ENCODE data around the gene SERPINA3.

SERPINA3 gene

GRCh38 chr14:94592457-94592856 lies 19.7 kb upstream of the SERPINA3 start:
- Histone ChIP-seq H3K4me2 (ENCODE audit: low read length, poor library complexity, severe bottlenecking) (no peak overlapping the region), H3K79me1 (replicated peaks; ENCODE audit: low read length, poor library complexity, severe bottlenecking) (no peaks in the 10 kb centered on the region), H3K9me3 (ENCODE audit: control insufficient read depth, low read length) (no peaks in the 10 kb centered on the region), H3K27me3 (ENCODE audit: control insufficient read depth in 1 of 2, insufficient read depth in 1 of 2, low read length in 2 of 2) (peaks cover 6 to 19% of the 10 kb centered on the region in 2 experiments), H3K4me3 (ENCODE audit: insufficient read depth in 1 of 2, low read depth in 1 of 2, low read length in 2 of 2) (no peak overlapping the region), H3K14ac (ENCODE audit: low read length in 2 of 2) (no peak overlapping the region), H2BK12ac (ENCODE audit: low read length in 2 of 2) (no peak overlapping the region), H3K4me1 (ENCODE audit: control insufficient read depth, insufficient read depth, low read depth, low read length) (no peaks in the 10 kb centered on the region), H3K23ac (ENCODE audit: low read length in 2 of 2) (no peak overlapping the region), H4K91ac (ENCODE audit: low read length) (no peak overlapping the region), H3K18ac (ENCODE audit: low read depth in 1 of 2, low read length in 2 of 2) (no peak overlapping the region), H2AK5ac (ENCODE audit: low read length, severe bottlenecking) (no peak overlapping the region), H3K27ac (ENCODE audit: low read length, poor library complexity, severe bottlenecking) (no peak overlapping the region), H3K9ac (ENCODE audit: low read length) (no peak overlapping the region), H3K36me3 (ENCODE audit: control insufficient read depth in 1 of 2, insufficient read depth in 2 of 2, low read depth in 1 of 2, low read length in 2 of 2) (no peaks in the 10 kb centered on the region), H3K4ac (ENCODE audit: low read depth in 1 of 2, low read length in 2 of 2) (no peak overlapping the region), H2BK15ac (ENCODE audit: low read depth, poor library complexity, severe bottlenecking) (no peak overlapping the region), H2BK5ac (ENCODE audit: low read depth, low read length, poor library complexity, severe bottlenecking) (no peak overlapping the region), H2AFZ (ENCODE audit: low read depth, low read length) (no peak overlapping the region), H2BK120ac (ENCODE audit: low read depth, low read length) (no peak overlapping the region), H4K8ac (ENCODE audit: low read length) (no peak overlapping the region)
- DNase-seq: no peak

- H3K9me3 ChIP-seq (ENCODE audit: control insufficient read depth, low read length): no peaks in the 10 kb centered on the region
- no peak for DNase-seq
- H3K18ac ChIP-seq (ENCODE audit: low read depth in 1 of 2, low read length in 2 of 2): no peak overlapping the region
- H4K8ac ChIP-seq (ENCODE audit: low read length): no peak overlapping the region
- no peak overlapping the region for H2BK5ac ChIP-seq (ENCODE audit: low read depth, low read length, poor library complexity, severe bottlenecking)
- H3K36me3 ChIP-seq (ENCODE audit: control insufficient read depth in 1 of 2, insufficient read depth in 2 of 2, low read depth in 1 of 2, low read length in 2 of 2): no peaks in the 10 kb centered on the region
- no peak overlapping the region for H3K9ac ChIP-seq (ENCODE audit: low read length)
- H3K27me3 ChIP-seq (ENCODE audit: control insufficient read depth in 1 of 2, insufficient read depth in 1 of 2, low read length in 2 of 2): peaks cover 0 to 10% of the 10 kb centered on the region in 2 experiments
- no peak overlapping the region for H2BK15ac ChIP-seq (ENCODE audit: low read depth, poor library complexity, severe bottlenecking)
- H2BK12ac ChIP-seq (ENCODE audit: low read length in 2 of 2): no peak overlapping the region
- H3K23ac ChIP-seq (ENCODE audit: low read length in 2 of 2): no peak overlapping the region
- WGBS: 87% methylated on average over 2 of the region's 3 CpGs
- H2AFZ ChIP-seq (ENCODE audit: low read depth, low read length): no peak overlapping the region
- H3K79me1 ChIP-seq (replicated peaks; ENCODE audit: low read length, poor library complexity, severe bottlenecking): no peaks in the 10 kb centered on the region
- H2AK5ac ChIP-seq (ENCODE audit: low read length, severe bottlenecking): no peak overlapping the region
- no peak overlapping the region for H3K4me2 ChIP-seq (ENCODE audit: low read length, poor library complexity, severe bottlenecking)
- peaks cover 3% of the 10 kb centered on the region for H3K4me1 ChIP-seq (ENCODE audit: control insufficient read depth, insufficient read depth, low read depth, low read length)
- H2BK120ac ChIP-seq (ENCODE audit: low read depth, low read length): no peak overlapping the region
- H4K91ac ChIP-seq (ENCODE audit: low read length): no peak overlapping the region
- no peak overlapping the region for H3K14ac ChIP-seq (ENCODE audit: low read length in 2 of 2)
- no peak overlapping the region for H3K27ac ChIP-seq (ENCODE audit: low read length, poor library complexity, severe bottlenecking)
- no peak overlapping the region for H3K4me3 ChIP-seq (ENCODE audit: insufficient read depth in 1 of 2, low read depth in 1 of 2, low read length in 2 of 2)
- H3K4ac ChIP-seq (ENCODE audit: low read depth in 1 of 2, low read length in 2 of 2): no peak overlapping the region
Measured at GRCh38 chr14:94593376-94593748, 18.8 kb upstream of the SERPINA3 start.

- Histone ChIP-seq H3K14ac (ENCODE audit: low read length in 2 of 2) (no peak overlapping the region), H3K4me3 (ENCODE audit: insufficient read depth in 1 of 2, low read depth in 1 of 2, low read length in 2 of 2) (no peak overlapping the region), H3K27me3 (ENCODE audit: control insufficient read depth in 1 of 2, insufficient read depth in 1 of 2, low read length in 2 of 2) (peaks cover 0 to 7% of the 10 kb centered on the region in 2 experiments), H2AK5ac (ENCODE audit: low read length, severe bottlenecking) (no peak overlapping the region), H2AFZ (ENCODE audit: low read depth, low read length) (no peak overlapping the region), H3K4ac (ENCODE audit: low read depth in 1 of 2, low read length in 2 of 2) (no peak overlapping the region), H3K36me3 (ENCODE audit: control insufficient read depth in 1 of 2, insufficient read depth in 2 of 2, low read depth in 1 of 2, low read length in 2 of 2) (no peaks in the 10 kb centered on the region), H2BK120ac (ENCODE audit: low read depth, low read length) (no peak overlapping the region), H3K9ac (ENCODE audit: low read length) (no peak overlapping the region), H2BK15ac (ENCODE audit: low read depth, poor library complexity, severe bottlenecking) (no peak overlapping the region), H3K79me1 (replicated peaks; ENCODE audit: low read length, poor library complexity, severe bottlenecking) (no peaks in the 10 kb centered on the region), H2BK5ac (ENCODE audit: low read depth, low read length, poor library complexity, severe bottlenecking) (no peak overlapping the region), H3K4me2 (ENCODE audit: low read length, poor library complexity, severe bottlenecking) (no peak overlapping the region), H3K18ac (ENCODE audit: low read depth in 1 of 2, low read length in 2 of 2) (no peak overlapping the region), H4K91ac (ENCODE audit: low read length) (no peak overlapping the region), H4K8ac (ENCODE audit: low read length) (no peak overlapping the region), H3K27ac (ENCODE audit: low read length, poor library complexity, severe bottlenecking) (no peak overlapping the region), H3K23ac (ENCODE audit: low read length in 2 of 2) (no peak overlapping the region), H2BK12ac (ENCODE audit: low read length in 2 of 2) (no peak overlapping the region), H3K4me1 (ENCODE audit: control insufficient read depth, insufficient read depth, low read depth, low read length) (peaks cover 8% of the 10 kb centered on the region), H3K9me3 (ENCODE audit: control insufficient read depth, low read length) (no peaks in the 10 kb centered on the region)
- WGBS: 69% methylated on average over 4 of the region's 4 CpGs
- no peak for DNase-seq
Measured at GRCh38 chr14:94593749-94594431, 18.3 kb upstream of the SERPINA3 start.

- Histone ChIP-seq H3K9me3 (ENCODE audit: control insufficient read depth, low read length) (no peaks in the 10 kb centered on the region), H4K91ac (ENCODE audit: low read length) (no peak overlapping the region), H3K4me2 (ENCODE audit: low read length, poor library complexity, severe bottlenecking) (no peak overlapping the region), H2AK5ac (ENCODE audit: low read length, severe bottlenecking) (no peak overlapping the region), H3K18ac (ENCODE audit: low read depth in 1 of 2, low read length in 2 of 2) (no peak overlapping the region), H3K4me3 (ENCODE audit: insufficient read depth in 1 of 2, low read depth in 1 of 2, low read length in 2 of 2) (no peak overlapping the region), H3K4me1 (ENCODE audit: control insufficient read depth, insufficient read depth, low read depth, low read length) (peaks cover 13% of the 10 kb centered on the region), H3K79me1 (replicated peaks; ENCODE audit: low read length, poor library complexity, severe bottlenecking) (no peaks in the 10 kb centered on the region), H3K9ac (ENCODE audit: low read length) (no peak overlapping the region), H4K8ac (ENCODE audit: low read length) (no peak overlapping the region), H2BK5ac (ENCODE audit: low read depth, low read length, poor library complexity, severe bottlenecking) (no peak overlapping the region), H3K27ac (ENCODE audit: low read length, poor library complexity, severe bottlenecking) (no peak overlapping the region), H3K4ac (ENCODE audit: low read depth in 1 of 2, low read length in 2 of 2) (no peak overlapping the region), H3K14ac (ENCODE audit: low read length in 2 of 2) (no peak overlapping the region), H3K27me3 (ENCODE audit: control insufficient read depth in 1 of 2, insufficient read depth in 1 of 2, low read length in 2 of 2) (peaks cover 0 to 7% of the 10 kb centered on the region in 2 experiments), H2BK15ac (ENCODE audit: low read depth, poor library complexity, severe bottlenecking) (no peak overlapping the region), H2BK120ac (ENCODE audit: low read depth, low read length) (no peak overlapping the region), H3K23ac (ENCODE audit: low read length in 2 of 2) (no peak overlapping the region), H2AFZ (ENCODE audit: low read depth, low read length) (no peak overlapping the region), H3K36me3 (ENCODE audit: control insufficient read depth in 1 of 2, insufficient read depth in 2 of 2, low read depth in 1 of 2, low read length in 2 of 2) (no peaks in the 10 kb centered on the region), H2BK12ac (ENCODE audit: low read length in 2 of 2) (no peak overlapping the region)
- DNase-seq: no peak
- 73% methylated on average over 4 of the region's 7 CpGs for WGBS
Measured at GRCh38 chr14:94594441-94594840, 17.8 kb upstream of the SERPINA3 start.

Data from mesenchymal stem cell (in vitro differentiated cells and primary cell).